Islet precursor cell (in vitro differentiated cells): ENCODE data around the gene CAMK2A.

Experiments used
- DNase-seq: peaks from one replicate; pipeline ENCODE4 v3.0.0-alpha.2; 2018

CAMK2A gene

DNA sequence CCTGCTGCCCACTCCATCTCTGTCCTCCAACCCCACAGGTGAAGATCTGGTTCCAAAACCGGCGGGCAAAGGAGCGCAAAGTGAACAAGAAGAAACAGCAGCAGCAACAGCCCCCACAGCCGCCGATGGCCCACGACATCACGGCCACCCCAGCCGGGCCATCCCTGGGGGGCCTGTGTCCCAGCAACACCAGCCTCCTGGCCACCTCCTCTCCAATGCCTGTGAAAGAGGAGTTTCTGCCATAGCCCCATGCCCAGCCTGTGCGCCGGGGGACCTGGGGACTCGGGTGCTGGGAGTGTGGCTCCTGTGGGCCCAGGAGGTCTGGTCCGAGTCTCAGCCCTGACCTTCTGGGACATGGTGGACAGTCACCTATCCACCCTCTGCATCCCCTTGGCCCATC lies 106.1 kb downstream of the CAMK2A start:
- DNase-seq: no peak

DNA sequence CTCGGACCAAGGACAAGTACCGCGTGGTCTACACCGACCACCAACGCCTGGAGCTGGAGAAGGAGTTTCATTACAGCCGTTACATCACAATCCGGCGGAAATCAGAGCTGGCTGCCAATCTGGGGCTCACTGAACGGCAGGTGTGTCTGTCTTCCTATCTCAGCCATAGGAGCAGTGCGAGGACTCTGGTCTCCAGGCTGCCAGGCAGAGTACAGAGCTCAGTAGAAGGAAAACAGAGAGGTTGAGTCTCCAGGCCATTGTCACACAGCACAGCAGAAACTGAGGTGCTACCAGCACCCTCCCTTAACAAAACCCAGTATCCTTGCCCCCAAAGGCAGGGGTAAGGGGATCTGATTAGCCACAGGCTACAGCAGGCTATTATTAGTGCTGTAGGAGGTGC lies 106.8 kb downstream of the CAMK2A start:
- no peak for DNase-seq

- DNase-seq: no peak
Measured at GRCh38 chr5:150181766-150182545, 107.6 kb downstream of the CAMK2A start.

GRCh38 chr5:150181027-150181426 lies 108.5 kb downstream of the CAMK2A start:
- no peak for DNase-seq

- DNase-seq: no peak
Measured at GRCh38 chr5:150180241-150181026, 109.1 kb downstream of the CAMK2A start.

DNA sequence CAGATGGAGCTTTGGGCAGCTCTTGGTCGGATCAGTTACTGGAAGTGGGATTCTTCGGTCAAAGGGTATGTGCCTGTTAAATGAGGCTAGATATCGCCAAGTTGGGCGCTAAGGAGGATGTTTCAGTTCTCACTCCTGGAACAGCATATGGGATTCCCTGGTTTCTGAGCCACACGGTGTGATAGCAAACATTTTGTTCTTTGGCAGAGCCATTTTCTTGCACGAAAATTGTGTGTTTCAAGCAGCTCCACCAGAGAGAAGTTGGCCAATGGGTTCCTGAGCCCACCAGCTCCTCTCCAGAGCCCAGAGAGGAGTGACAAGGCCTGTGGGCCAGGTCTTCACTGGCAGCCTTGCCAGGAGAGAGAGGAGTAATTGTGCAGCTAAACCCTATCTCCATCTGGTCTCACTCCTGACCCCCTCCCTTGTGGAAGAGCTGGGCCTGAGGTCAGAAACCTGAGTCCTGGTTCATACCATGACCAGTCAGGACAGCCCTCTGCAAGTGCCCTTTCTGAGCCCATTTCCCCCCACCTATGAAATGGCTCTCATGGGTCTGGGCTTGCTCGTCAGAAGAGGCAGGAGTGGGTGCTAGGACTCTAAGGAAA lies 110.5 kb downstream of the CAMK2A start:
- no peak for DNase-seq

- DNase-seq: no peak
Measured at GRCh38 chr5:150178262-150178661, 111.3 kb downstream of the CAMK2A start.

GRCh38 chr5:150177721-150178120 lies 111.9 kb downstream of the CAMK2A start:
- DNase-seq: no peak

DNA sequence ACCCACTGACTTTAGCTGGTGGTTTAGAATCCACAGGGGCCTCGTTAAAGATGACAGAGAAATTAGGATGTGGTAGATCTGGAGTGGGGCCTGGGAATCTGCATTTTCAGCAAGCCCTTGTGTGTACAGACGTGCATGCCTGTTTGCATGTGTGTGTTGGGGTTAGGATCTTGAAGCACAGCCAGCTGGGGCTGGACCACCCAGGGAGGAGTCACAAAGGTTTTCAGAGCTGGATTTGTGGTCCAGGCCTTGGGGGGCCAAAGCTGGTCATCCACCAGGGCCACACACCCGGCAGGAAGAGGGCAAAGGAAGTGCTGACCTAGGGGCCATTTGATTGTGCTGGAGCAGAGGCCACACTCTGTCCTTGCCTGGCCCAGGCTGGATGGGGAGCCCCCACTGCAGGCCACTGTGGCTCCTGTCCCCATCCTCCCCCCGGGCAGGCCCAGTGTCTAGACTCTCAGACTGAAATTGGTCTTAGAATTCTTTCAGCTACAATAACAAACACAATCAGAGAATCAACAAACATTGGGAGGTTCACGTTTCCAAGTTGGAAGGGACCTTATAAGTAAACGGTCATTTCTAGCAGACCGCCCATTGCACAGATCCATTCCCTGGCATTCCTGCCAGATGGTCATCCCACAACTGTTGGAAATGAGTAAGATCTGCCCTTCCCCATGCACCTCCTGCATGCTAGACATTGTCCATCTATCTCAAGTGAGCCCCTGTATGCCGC lies 112.7 kb downstream of the CAMK2A start:
- DNase-seq: no peak

GRCh38 chr5:150175536-150175935 lies 114.0 kb downstream of the CAMK2A start:
- peak; percentile 81 for DNase-seq

GRCh38 chr5:150175076-150175475 lies 114.5 kb downstream of the CAMK2A start:
- DNase-seq: no peak

DNA sequence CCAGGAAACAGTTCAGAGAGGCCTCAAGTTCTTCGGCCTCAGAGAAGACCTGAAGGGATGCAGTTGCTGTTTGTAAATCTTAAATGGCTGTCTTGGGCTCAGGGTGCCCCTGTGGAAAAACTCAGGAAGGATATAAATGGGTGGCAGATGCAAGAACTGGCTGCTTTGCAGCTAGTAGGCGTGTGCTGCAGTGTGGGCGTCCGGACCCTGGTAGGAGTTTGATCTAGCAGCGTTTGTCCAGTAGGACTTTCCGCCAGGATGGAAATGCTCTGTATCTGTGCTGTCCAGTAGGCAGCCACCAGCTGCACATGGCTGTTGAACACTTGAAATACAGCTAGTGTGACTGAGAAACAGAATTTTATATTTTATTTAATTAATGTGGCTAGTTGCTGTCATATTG lies 115.3 kb downstream of the CAMK2A start:
- DNase-seq: no peak

DNA sequence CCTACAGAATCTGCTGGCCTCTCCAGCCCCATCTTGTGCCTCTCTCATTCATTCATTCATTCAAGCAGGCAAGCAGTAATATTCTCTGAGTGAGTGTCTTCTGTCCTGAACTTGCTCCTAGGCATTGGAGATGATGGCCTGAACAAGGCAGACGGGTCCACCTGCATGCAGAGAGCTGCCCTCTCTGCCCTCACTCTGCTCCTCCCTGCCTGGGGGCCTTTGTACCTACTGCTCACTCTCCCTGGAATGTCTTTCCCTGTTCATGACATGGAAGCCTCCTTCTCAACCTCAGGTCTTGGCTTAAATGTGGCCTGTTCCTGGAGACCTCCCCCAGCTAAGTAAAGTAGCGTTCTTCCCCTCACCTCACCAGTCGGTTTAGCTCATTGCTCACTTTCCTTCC lies 116.4 kb downstream of the CAMK2A start:
- no peak for DNase-seq

DNA sequence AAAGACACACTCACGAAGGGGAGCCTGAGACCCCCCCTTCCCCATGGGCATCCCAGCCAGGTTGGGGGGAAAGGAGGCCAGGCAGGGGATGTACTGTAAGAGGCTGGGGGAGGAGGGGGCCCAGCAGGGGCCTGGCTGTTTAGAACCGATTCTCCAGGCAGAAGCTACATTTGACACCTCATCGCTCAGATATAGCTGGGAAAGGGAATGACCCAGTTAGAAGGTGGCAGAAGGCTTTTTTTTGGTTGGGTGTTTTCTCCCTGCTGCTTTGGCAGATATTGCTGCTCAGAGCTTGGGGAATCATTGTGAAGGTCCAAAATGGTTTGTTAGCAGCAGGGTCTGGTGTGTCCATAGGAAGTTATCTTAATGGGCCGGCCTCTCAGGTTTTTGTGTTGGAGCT lies 117.0 kb downstream of the CAMK2A start:
- no peak for DNase-seq

DNA sequence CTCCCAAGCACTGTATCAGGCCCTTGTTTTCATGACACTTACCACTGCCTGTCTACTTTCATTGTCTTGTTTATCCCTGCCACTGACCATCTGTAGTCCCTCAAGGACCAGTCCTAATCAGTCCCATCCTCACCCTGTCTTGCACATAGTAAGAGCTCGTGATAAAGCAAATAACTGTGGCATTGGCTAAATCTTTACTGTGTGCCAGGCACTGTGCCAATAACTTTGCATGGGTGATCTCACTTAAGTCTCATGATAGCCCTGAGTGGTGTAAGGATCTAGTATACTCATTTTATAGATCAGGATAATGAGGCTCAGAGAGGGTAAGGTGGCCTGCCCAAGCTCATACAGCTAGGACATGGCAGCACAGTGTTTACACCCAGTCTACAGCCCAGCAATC lies 117.4 kb downstream of the CAMK2A start:
- no peak for DNase-seq
